DMS 273 treated with DMSO at 0.1 percent for 48 hours (cell line): Measurements from ENCODE around the gene CD9.
A peak's percentile ranks its signal among the peaks of the same experiment; 100 is the strongest.
"Not testable (repeated sequence)": the region's sequence is repeated elsewhere in the genome, so short reads cannot be mapped to it uniquely, and the experiment has no call there.

ENCODE experiments used
- DNase-seq: peaks from one replicate; lab custom pipeline; 2025; lab: John Stamatoyannopoulos, UW

CD9 gene

DNA sequence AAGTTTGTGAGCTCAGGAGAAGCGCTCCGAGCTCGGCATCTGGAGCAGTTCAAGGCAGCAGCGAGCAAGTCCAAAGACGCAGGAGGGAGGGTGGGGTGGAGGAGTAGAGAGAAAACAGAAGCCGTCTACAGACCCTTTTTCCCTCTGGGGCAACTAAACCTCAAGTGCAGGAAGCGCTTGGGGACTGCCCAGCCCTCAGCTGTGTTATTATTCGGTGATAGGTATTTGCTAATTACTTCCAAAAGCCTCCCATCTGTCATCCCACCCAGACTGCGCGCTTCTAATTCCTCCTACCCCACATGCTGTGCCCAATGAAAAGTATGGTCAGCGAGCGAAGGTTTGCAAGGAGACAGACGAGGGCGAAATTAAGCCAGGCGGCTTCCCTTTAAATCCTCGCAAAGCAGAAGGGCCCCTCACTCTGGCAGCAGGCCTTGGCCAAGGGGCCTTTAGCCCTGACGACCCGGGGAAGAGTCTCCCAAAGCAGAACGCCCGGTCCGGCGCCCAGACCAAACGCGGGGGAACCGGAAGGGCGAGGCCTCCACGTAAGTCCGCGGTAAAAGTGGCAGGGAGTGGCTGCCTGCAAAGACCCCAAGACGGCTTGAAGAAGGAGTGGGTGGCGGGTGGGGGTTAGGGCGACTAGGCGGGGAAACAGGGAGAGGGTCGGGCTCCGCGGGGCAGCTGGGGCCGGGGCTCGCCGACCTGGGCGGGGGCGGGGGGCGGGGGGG is 507 bp upstream of the CD9 start:
- DNase-seq = peak; percentile 73

DNA sequence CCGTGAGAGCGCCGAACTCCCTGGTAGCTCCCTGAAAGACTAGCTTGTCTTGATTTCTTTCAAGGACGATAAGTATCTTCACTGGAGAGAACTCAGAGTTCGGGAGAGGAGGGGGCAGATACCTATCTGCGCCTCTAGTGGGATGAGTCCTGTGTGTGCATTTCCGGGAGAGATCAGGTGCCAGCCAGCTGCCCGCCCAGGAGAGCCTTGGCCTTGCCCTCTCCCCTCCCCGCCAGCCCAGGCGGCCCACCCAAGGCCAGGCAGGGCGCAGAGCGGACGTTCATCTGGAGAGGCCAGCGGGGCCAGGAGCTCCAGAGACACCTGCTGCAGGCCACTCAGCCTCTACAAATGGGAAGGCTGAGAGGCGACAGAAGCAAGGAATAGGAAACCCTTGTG is 1.0 kb downstream of the CD9 start:
- no peak for DNase-seq

DNA sequence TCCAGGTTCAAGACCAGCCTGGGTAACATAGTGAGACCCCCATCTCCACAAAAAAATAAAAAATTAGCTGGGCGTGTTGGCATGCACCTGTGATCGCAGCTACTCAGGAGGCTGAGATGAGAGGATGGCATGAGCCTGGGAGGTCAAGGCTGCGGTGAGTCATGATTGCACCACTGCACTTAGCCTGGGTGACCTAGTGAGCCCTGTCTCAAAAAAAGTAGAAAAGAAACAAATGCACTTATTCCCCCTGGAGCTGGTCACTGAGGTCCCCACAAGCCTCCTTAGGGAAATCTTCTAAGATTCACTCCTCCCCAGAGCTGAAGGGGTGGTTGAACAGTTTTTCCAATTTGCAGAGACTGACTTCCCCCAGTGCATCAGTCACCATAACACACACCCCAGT is 1.6 kb downstream of the CD9 start:
- DNase-seq = no peak

DNA sequence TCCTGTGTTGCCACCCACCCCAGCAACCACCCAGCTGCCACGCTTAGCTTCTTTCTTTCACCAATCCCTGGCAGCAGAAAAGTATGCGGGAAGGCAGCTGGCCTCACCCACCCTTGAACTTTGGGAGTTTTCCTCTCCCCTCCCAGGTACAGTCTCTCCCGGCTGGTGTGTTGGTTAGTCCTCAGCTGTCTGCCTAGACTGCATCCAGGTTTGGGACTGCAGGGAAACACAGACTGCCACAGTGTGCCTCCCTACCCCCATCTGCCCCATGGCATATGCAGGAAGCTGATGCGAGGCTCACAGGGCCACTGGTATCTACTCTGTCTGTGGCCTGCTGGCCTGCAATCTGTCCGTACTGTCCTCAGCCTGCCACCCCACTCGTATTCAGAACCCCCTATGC is 2.1 kb downstream of the CD9 start:
- no peak for DNase-seq

DNA sequence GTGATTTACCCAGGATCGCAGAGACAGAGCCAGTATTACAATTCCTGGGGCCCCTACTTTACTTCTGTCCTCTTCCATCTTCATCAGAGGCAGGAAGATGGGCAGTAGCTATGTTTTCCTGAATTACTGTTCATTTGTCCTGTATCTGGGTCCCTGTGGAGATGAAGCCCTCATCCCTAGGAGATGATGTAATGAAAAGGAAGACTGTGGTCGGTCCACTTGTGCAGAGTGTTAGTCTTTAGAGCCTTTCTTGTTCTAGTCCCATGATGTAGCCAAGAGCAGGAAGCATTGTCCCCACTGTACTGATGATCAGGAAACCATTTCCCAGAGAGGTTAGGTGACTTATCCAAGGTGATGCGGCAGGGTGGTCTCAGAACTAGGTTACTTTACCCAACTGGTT is 2.6 kb downstream of the CD9 start:
- no peak for DNase-seq

DNA sequence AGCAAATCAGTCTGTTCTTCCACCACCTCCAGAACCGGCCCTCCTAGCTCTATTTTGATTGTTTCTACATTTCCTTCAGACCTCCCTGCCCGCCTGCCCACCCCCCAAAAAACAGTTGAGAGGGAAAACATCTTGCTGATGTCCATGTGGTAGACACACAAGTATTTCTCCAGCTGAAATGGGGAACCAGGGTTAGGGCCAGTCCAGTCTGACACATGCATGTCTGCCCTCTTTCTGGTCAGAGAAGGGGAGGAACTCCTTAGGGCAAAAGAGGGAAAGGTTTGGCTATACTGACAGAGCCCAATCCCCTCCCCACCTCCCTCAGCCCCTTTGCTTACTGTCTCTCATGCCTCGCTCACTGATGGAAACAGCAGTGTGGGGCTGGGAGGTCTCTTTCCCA is 3.4 kb downstream of the CD9 start:
- DNase-seq = no peak

DNA sequence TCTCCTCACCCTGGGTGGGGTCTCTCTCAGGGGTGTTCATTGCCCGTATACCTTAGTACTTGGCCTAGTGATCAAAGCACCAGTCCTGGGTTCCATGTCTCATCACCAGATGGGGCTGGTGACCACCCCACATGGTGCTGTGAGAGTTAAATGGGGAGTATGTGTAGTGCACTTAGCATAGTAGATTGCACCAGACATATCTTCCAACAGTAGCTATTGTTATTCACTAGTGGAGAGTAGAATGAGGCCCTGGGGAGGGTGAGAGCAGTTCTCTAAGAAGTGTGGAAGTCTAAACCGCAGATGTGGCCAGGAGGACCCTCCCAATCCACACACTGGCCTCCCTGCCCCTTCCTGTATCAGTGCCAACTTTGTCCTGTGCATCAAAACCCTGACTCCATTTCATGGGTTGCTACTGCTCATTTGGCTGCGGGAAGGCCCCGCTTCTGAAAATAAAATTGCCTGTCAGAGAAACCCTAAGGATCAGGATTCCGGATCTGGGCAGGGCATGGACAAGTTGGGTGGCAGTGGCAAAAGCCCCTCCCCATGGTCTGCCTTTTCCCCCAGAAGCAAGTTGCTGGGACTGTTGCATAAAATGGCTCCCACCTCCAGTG is 4.4 kb downstream of the CD9 start:
- DNase-seq = no peak

DNA sequence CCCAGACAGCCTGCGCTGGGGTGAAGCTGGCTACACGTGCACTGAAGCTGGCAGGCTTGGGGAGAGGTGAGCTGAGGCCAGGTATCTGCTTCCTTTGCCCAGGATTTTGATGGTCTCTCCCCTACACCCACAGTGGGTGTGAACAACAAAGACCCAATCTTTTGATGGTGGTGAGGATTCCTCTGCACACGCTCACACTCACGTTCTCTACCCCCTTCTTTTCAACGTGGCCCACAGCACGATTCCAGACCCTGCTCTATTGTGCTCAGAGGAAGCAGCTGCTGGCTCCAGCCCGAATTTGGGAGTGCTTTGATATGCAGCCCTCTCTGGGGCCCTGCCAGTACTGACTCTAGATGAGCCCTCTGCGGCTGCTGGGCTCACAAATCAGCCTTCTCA is 4.9 kb downstream of the CD9 start:
- no peak for DNase-seq

DNA sequence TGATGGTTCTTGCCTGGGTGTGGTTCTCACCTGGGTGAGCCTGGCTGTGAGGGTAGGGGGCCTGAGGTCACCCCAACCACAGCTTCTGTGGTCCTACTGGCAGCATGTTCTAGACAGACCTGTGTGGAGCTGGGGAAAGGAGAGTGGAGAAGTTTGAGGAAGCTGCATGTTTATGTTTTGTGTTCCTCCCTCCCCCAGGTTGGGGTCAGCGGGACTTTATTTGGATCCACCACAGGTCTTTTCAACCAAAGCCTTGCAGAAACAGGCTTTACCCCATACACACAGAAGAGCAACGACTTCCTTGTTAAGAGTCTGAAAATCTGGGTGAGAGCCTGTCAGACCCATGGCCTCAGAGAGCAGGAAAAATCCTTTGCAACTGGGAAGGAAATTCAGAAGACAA is 5.6 kb downstream of the CD9 start:
- DNase-seq = no peak

DNA sequence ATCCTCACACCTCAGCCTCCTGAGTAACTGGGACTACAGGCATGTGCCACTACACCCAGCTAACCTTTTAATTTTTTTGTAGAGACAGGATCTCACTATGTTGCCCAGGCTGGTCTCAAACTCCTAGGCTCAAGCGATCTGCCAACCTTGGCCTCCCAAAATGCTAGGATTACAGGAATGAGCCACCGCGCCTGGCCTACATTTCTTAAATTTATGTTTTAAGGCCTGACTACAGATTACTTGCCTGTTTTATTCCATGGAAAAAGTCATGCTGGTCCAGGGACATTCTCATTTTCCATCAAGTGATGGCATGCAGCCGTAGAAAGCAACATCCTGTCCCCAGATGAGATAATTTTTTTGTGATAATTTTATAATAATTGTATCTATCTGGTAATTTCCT is 6.1 kb downstream of the CD9 start:
- DNase-seq = no peak

DNA sequence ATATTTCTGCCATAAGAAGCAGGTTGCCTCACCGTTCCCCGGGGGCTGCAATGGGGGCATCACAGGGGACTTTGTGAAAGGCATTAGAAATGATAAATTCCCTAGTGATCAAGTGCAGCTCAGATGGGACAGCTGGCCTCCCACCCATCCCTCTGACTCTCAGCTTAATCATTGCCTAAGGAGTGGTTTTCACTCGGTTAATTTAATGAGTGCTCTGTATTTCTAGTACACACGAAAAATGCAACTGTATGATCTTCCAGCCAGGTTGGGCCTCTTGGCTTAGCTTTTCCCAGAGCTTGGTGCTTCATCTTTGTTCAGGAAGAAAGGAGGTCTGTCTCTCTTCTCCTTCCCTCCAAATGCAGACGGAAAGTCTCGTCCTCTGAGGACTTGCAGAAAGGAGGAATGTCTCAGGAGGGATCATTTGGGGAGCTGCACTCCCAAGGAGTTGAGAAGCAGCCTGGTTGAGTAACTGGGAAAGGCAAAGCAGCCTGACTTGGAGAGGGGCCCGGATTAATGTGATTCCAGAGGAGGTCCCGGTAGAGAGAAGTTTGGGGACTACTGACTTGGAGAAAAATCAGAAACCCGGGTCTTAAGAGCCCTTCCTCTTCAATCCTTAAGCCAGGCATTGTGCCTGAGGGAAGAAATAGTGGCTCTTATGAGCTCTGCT is 7.2 kb downstream of the CD9 start:
- DNase-seq = no peak

DNA sequence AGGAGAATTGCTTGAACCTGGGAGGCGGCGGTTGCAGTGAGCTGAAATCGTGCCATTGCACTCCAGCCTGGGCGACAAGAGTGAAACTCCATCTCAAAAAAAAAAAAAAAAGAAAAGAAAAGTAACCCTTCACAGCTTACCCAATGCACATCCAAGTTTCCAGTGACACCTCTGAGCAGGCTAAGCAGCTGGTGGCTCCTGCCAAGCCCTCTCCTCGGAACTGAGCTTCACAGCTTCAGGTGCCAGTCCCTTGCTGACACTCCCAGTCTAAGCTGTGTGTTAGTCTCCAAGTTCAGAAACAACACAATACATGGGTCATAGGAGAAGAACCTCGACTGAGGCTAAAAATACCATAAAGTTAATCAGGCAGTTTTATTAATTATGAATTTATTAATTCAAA is 7.9 kb downstream of the CD9 start:
- no peak for DNase-seq

DNA sequence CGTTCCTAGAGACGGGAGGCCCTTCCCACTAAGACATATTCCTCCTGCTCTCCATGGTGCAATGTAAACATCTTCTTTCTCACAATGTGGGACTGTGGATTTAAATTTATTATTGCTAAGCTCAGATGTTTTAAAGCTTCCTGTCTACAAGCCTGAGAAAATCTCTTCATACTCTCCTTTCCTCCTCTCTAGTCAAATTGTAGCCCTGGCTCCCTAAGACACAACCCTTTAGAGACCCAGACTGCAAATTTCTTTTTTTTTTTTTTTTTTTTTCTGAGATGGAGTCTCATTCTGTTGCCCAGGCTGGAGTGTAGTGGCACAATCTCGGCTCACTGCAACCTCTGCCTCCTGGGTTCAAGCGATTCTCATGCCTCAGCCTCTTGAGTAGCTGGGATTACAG is 9.2 kb downstream of the CD9 start:
- DNase-seq = not testable (repeated sequence)

DNA sequence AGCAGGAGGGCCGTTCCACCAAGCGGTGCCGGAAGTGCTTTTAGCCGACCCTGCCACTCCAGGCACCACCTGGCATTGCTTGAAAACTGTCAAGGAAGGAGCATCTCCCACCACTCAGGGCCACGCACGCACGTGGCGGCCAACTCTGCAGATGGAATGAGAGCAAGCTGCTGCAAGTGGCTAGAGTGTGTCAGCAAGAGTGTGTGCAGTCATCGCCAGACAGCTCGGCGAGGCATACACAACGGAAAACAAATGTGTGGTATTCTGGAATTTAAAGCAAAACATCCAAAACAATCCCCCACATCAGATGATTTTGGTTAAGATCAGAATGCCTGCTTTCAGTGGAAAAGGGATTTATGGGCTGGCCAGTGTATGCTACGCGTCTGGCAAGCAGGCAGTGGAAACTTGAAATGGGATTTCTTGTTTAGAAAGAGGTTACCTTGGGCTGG is 11.2 kb downstream of the CD9 start:
- DNase-seq = no peak

DNA sequence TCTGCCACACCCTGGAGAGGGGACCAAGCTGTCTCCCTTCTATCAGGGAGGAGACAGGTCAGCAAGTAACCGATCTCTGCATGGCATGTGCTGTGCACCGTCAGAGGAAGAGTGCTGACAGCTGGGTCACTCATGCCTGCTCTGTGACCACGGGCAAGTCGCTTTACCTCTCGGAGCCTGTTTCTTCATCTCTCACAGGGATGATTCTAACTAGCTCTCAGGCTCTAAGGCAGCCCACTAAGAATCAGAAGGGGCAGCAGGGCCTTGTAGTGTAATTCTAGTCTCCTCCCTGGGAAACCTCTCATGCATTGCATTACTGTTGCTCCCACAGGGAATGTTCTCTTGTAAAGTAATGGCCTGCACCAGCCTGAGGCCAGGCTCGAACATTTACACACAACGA is 11.9 kb downstream of the CD9 start:
- DNase-seq = no peak

DNA sequence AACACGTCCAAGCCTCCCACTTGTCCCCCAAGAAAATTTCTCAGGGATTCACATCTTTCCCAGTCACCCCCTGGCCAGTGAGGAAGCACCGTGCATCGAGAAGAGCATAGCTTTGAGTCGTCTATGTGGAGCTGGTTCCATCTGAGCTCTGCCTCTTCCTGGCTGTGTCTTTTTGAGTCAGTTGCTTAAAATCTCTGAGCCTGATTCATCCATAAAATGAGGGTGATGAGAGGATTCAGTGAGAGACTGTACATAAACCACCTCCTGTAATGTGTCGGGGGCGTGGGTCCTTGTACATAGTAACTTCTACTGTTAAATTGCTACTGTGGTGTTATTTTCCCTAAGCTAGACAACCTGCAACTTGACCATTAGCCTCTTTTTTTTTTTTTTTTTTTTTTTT is 13.8 kb downstream of the CD9 start:
- no peak for DNase-seq

DNA sequence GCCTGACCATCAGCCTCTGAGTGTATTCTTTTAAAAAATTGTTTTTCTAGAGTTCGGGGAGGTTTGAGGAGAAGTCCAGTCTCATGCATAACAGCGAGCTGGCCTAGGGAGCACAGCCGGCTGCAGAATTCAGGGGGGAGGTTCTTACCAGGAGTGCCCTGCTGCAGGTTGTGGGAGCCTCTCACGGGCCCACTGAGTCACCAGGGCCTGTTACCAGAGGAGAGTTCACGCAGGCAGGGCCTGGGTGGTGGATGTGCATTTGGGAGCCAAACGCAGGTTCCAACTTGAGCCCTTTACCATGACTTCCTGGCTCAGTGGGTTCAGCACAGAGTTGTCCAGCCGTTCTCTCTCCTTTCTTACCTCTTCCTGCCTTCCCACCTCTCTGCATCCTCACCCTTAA is 14.4 kb downstream of the CD9 start:
- no peak for DNase-seq

DNA sequence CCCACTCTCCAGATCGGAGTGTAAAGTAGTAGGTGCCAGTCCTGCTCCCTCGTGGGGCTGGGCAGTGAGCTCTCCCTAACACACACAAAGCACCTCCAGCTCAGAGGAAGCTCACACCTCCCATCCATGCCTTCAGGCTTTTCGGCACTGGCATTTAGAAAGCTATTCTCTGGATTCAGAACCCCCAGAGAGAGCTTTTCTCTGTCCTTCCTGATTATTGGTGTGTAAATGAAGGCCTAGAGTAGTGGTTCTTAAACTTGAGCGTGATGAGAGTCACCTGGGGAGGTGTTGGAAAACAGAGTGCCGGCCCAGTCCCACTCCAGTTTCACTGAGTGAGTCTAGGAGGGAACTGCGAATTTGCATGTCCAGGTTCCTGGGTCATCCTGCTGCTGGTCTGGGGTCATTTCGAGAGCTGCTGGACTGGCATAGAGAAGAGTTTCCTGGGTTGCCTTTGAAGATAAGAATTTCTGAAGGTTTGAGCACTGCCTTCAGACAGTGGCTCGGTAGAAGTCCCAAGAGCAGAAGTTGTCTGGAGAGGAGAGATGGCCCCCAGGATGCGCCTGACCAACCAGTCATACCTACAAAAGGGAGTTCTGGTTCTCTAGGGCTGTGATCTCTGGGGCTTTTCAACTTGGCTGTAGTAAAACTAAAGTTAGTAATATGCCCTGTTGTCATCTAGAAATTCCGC is 15.1 kb downstream of the CD9 start:
- no peak for DNase-seq

DNA sequence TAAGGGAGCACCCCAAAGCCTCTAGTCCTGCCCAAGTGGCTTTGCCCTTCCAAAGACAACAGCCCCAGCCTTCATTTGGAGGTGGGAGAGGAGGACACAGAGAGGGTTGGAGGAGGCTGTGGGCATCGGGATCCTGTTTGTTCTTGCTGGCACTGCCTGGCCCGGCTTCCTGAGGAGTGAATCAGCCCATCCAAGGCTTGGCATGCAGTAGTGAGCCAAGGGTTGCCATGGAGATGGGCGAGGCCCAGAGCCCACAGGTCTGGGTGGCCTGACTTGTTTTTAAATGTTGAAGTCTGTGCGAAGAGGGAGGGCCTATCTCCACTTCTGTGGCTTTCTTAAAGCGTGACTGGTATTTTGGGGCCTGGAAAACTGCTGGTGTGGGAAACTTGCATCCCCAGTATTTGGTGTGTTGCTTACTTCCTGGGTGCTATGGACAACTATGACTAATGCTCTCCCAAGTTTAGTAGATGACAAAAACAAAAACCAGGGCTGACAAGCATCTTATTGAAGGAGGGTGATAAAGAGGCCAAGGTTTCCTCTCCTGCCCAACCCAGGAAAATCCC is 15.8 kb downstream of the CD9 start:
- DNase-seq = no peak

DNA sequence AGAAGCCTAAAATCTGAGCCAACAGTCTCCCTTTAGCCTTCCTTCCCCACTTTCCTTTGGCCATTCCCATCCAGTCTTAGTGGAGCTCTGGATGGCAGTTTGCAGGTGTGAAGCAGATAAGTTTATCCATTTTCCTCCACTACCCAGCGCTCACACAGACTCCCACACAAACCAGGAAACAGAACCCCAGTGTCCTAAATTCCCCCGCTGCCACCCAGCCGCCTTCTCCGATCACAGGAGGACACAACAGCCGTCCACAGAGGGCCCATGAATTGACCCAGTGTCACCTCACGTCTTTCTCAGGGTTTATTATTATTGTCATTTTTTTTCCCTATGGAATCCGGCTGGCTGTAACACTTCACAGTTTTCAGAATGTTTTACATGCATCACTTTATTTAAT is 16.4 kb downstream of the CD9 start:
- no peak for DNase-seq

DNA sequence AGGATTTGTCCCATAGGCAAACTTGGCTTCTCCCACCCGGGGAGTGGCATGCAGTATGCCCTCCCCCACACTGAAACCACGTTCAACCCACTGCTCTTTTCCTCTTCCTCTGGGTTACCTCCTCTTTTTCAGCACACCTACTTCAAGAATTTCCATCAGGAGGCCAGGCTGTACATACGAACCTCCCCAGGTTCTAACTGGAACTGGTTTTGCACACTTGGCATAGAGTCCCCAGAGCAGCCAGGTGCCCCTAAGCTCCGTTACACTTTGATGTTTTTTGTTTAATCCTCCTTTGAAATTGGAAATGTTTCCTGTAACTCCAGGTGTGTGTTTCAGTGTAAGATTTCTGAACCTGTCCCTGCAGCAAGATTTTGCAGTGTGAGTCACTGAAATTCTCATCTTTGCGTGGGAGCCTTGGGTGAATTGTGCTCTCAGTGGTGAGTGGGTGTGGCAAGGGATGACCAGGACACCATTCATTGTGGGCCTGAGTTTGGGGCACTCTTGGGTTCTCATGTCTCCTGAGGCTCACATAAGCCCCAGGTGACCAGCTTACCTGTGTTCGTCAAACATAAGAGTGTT is 18.2 kb downstream of the CD9 start:
- DNase-seq = no peak

DNA sequence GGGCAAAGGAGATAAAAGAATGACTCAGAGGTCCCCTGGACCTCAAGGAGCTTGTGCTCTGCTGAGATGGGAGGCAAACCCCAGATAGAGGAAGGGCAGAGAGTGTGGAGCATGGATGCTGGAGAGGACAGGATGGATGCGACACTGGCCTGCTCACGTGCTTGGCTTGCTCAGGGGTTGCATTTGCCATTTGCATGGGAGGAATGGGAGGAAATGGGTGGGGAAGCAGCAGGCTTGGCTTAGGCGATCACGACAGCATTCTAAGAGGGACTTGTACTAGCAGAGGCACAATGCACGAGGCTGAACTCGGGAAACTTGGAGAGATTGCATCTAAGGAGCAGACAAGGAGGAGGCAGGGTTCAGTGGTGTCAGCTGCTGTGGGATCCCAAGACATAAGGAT is 19.8 kb downstream of the CD9 start:
- DNase-seq = no peak
